Measurements from ENCODE around the gene ISOC2.
"Not testable (repeated sequence)": the region's sequence is repeated elsewhere in the genome, so short reads cannot be mapped to it uniquely, and the experiment has no call there.

ISOC2 gene

GRCh38 chr19:55457683-55458457, 3.6 kb downstream of the ISOC2 start:
- no peak for DNase-seq (ENCODE audit: low read depth)

DNA sequence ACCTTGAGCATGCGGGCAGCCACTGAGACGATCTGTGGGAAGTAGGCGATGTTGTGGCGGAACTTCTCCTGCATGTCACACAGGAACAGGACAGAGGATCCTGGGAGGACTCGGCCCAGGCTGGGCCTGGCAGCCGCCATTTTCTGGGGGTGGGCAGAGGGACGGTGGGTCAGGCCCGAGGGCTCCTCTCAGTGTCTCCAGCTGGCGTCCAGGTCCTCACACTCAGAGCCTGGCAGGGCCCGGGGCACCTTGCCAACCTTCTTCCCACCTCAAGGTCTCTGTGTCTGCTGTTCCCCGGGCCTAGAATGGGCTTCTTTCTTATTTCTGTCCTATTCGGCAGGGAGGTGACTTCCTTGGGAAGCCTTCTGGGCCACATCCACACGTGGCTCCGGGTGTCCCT, 5.1 kb downstream of the ISOC2 start:
- no peak for DNase-seq (ENCODE audit: low read depth)

- DNase-seq (ENCODE audit: low read depth), result no peak
Measured at GRCh38 chr19:55455576-55456235, 5.7 kb downstream of the ISOC2 start.

DNA sequence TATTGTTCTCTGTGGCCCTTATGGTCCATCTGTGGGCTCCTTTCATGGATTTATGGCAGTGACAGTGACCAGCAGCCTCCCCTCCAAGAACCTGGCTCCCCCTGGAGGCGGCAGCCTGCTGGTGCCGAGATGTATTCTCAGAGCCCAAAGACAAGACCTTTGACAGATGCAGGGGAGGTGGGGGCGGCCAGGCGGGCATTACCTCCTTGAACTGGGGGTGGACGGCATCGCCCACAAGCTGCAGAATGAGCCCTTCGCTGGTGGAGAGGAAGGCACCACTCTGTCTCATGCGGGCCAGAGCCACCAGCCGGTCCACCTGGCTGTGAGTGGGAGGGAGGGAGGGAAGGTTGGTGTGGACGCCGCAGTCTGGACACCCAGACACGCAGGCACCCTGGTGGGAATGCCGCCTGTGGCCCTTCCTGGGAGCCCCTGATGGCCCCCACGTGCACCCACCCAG, 6.6 kb downstream of the ISOC2 start:
- no peak for DNase-seq (ENCODE audit: low read depth)

GRCh38 chr19:55453511-55454260, 7.8 kb downstream of the ISOC2 start:
- no peak for DNase-seq (ENCODE audit: low read depth)

DNA sequence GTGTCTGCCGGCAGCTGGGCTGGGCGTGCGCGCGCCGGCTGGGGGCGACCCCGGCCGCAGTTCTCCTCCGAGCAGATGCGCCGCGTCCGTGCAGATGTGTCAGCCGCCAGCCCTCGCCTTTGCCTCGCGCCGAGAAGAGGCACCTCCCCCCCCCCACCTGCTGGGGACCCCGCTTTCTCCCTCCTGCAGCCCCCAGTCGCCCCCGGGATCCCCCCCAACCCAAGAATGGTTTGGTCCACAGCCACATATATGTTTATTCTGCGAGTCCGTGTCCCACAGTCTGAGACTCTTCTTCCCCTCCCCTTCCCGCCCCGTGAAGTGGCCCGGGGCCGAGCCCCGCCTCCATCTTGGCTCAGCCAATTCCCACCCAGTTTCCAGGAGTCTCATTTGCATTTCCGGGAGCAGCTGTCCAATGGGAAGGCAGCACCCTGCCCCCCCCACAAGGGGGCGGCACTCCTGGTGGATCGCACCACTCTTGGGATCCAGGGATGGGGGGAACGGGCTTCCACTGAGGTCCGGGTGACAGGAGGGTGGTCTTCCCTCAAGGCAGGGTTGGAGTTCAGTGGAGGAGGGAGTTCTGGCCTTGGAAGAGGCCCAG, 8.6 kb downstream of the ISOC2 start:
- no peak for DNase-seq (ENCODE audit: low read depth)

DNA sequence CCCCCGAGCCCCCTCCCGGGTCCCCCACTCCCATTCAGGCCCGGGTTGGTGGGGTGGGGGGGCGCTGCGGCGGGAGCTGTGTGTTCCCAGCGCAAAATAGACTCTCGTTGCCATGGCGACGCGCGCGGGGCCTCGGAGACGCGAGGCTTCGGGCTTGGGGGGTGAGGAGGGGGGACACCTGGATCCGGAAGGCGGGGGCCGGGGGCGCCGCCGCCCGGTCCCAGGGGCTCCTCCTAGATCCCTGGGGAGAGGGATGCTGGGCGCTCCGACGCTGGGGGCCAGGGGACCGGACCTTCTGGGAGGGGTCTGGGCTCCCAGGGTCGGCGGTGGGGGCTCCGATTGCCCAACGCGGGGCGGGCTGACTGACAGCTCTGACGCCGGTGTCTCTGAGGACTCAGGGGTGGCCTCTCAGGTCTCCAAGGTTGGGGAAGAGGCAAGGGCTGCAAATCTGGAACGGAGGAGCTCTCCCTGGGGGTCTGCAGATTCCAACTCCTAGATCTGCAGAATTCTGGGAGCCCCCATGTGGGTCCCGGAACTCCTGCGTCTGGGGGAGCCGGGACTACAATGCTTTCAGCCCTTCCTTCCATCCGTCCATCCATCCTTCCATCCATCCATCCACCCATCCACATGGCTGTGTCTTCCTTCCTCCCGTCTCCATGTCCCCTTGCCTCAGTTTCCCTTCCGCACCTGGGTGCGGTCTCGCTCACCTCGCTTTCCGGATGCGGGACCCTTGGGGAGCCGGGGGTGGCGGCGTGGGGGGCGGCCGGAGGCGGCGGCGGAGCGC, 9.3 kb downstream of the ISOC2 start:
- DNase-seq (ENCODE audit: low read depth), result no peak

DNA sequence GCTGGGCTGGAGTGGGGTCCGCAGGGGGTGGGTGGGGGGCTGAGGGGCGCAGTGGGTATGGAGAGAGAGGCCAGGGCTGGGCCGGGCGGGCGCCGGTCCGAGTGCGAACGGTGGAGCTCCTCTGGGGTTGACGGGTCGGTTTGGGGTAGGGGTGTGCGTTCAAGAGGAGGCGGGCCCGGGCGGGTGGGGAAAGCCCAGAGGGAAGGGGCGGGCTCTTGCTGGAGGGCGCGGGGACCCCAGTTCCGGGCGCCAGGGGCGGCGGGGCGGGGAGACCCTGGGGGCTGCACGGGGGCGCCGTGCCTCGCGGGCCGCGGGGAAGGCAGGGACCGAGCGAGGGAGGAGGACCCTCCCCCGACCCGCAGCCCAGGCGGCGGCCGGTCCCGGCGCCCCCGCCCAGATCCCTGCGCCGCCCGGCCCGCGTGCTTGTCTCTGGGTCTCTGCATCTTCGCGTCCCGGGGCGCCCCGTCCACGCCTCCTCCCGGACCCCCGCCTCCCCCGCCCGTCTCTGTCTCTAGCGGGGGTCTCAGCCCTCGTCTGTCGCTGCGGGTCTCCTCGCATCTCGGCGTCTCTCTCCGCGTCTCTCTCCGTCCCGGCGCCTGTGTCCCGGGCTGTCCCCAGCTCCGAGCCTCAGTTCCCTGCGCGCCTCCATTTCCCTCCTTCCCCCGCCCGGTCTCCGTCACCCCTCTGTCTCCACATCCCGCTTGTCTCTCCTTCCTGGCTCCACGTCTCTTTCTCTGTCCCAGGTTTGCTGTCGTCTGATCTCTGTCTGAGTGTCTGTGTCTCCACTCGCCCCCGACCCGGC, 10.1 kb downstream of the ISOC2 start:
- no peak for DNase-seq (ENCODE audit: low read depth)

DNA sequence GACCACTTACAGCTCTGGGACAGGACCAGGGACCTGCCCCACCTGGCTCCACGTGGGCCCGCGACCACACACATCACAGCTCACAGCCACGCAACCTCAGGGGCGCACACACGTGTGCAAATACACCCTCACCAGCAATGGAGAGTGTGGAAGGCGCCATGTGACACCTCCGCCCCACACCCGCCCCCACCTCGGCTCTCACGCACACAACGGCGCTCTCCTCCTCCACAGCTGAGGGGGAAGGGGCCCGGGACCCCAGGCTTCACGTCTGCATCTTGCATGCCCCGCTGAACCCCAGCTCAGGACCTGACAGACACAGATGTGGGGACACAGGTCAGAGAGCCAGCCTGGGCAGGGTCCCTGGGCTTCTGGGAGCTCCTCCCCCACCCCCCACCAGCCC, 12.0 kb downstream of the ISOC2 start:
- DNase-seq (ENCODE audit: low read depth), result no peak

GRCh38 chr19:55448175-55448490, 13.3 kb downstream of the ISOC2 start:
- DNase-seq (ENCODE audit: low read depth), result not testable (repeated sequence)

DNA sequence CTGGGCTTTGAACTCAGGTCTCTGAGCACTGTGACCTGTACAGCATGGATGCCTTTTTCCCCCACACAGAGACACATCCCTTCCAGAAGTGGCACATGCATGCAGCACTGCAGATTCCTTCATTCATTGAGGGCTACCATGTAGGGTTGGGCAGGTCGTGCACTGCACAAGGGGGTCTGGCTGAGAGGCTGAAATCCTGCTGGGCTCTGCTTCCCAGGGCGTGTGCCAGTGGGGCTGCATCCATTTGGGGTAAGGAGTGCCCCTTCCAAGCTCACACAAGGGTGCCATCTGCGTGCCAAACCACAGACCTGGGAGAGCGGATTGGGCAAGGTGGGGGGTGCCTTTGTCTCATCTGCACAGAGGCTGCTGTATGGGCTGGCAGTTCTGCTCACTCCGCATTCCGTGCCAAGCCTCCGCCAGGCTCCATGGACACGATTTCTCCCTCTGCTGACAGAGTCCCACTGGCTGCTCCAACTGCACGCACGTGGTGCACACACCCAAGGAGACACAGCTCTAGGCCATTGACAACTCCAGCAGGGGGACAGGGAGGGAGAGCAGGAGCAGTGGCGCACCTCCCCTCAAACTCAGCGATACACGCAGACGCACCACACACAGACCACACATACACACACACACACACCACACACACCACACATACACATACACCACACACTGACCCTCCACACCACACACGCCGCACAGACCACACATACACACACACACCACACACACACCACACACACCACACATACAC, 13.8 kb downstream of the ISOC2 start:
- DNase-seq (ENCODE audit: low read depth), result no peak

DNA sequence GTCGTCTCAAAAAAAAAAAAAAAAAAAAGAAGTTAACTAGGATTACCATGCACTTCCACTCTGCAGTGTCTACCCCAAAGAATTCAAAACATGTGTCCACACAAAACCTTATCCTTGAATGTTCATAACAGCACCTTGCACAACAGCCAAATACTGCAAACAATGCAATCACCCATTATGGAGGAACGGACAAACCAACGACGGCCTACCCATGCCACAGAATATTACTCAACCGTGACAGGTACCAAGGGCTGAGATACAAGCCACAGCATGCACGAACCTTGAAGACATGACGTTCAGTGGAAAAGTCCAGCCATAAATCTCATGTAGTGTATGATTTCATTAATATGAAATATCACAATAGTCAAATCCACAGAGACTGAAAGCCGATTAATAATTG, 15.4 kb downstream of the ISOC2 start:
- no peak for DNase-seq (ENCODE audit: low read depth)

DNA sequence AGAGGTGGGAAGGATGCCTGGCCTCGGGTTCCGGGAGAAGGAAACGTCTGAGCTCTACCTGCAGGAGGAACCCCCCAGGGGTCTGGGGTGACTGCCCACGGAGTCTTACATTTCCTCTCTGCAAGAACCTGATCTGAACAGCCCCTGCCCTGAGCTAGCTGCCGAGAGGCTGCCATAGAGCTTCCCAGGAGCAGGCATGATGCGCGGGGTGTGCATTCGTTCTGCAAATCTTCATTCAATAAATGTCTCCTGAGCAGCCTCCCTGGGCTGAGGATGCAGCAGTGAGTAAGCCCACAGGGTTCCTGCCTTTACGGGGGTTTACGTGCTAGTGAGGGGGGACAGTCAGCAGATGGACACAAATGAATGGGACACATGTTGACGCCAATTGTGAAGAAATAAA, 16.8 kb downstream of the ISOC2 start:
- DNase-seq (ENCODE audit: low read depth), result no peak

GRCh38 chr19:55443824-55444480, 17.5 kb downstream of the ISOC2 start:
- no peak for DNase-seq (ENCODE audit: low read depth)

DNA sequence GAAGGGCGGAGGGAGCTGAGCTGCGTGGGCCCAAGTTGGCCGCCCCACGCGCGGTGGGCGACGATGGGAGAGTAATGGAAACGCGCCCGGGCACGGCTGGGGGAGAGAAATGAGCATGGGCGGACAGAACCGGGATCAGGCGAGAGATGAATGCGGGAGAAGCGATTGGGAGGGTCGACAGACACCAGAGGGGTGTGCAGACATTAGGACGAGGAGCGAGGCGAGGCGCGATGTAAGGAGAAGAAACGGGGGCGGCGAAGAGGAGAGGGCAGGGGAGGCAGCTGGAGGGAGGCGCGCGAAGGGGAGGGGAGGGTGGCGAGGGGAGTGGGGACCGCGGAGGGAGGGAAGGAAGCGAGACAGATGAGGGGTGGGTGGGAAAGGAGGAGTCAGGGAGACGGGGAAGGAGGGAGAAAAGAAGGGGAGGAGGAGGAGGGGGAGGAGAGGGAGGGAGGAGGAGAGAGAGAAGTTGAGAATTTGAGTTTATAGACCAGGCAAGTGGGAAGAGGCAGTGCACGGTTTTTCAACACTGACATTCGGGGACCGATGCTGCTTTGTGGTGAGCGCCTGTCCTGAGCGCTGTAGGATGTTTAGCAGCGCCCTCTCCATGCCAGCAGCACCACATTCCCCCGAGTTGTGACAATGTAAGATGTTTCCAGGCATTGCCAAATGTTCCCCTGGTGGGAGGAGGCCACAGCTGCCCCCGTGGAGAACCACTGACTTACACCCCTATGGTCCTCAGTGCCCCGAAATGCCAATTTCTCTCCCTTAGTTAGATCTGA, 18.2 kb downstream of the ISOC2 start, which contains the start of gene SHISA7:
TSS of gene SHISA7 (minus strand) at position 256 of the 779 bp plus-strand sequence. CDS start 437 bp downstream, outside the sequence.
- no peak for DNase-seq (ENCODE audit: low read depth)

- DNase-seq (ENCODE audit: low read depth), result no peak
Measured at GRCh38 chr19:55442372-55442961, 19.0 kb downstream of the ISOC2 start.

GRCh38 chr19:55441692-55442321, 19.6 kb downstream of the ISOC2 start:
- DNase-seq (ENCODE audit: low read depth), result no peak

- DNase-seq (ENCODE audit: low read depth), result no peak
Measured at GRCh38 chr19:55441319-55441691, 20.1 kb downstream of the ISOC2 start.
